Ovary (tissue), 3 donors: Measurements from ENCODE around the gene ADGRA1.

Experiments used
- POLR2A ChIP-seq: fragments of 450-650 bp; IDR thresholded peaks from one replicate; pipeline ENCODE4 v1.6.1; 2017; ENCODE audit warnings: antibody characterized with exemption, mild to moderate bottlenecking, moderate library complexity
- TF ChIP-seq, protein P1 (sequence below), 3 donors: fragments of 450-650 bp in 2 of 3; fragments of 200-600 bp in 1 of 3; IDR thresholded peaks; one replicate each; pipeline versions ENCODE4 v1.5.1 to v1.8.0; 2016 to 2022; ENCODE audit warnings: antibody characterized with exemption in 3 of 3, mild to moderate bottlenecking in 1 of 3
- donor health status: DM: no; HTN: no; CAD: no.

DNA sequence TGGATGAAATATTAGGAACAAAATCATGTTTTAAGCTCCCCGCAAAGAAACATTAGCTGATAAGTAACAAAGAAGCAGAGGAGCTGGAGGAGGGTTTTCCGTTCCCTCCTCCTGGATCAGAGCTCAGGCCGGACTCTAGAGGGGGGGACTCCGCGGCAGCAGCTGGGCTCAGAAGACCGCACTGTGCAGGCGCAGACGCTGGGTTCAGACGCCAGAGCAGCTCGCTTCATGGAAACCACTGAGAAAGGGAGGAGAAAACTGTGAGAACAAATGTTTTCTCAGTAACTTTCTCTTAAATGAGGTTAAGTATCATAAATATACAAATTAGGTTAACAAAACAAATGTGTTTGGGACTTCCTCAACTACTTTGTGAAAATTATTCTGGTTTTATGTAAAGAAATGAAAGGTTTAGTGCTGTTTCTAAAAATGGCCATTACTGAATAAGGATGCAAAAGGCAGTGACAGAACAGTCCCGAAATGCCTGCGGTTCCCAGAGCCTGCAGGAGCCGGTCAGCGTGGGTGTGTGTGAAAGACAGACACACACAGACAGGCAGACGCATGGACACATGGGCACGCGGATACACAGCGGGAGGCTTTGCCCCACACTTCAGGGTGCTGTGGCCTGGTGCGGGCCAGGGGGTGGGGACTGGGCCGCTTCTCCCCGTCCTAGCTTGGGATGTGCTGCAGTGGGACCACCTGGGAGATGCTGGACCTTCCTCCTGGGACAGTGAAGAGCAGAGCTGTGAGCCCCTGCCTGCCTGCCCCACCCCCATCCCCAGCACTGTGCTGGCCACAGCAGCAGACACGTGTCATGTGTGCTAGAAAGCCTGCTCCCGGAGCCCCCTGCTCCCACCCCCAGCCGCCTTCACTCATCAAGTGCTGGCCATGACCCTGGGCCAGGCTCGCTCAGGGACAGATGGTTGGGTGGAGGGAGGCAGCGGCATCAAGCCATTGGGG is 20.3 kb upstream of the ADGRA1 start:
- TF ChIP-seq, protein P1, sequence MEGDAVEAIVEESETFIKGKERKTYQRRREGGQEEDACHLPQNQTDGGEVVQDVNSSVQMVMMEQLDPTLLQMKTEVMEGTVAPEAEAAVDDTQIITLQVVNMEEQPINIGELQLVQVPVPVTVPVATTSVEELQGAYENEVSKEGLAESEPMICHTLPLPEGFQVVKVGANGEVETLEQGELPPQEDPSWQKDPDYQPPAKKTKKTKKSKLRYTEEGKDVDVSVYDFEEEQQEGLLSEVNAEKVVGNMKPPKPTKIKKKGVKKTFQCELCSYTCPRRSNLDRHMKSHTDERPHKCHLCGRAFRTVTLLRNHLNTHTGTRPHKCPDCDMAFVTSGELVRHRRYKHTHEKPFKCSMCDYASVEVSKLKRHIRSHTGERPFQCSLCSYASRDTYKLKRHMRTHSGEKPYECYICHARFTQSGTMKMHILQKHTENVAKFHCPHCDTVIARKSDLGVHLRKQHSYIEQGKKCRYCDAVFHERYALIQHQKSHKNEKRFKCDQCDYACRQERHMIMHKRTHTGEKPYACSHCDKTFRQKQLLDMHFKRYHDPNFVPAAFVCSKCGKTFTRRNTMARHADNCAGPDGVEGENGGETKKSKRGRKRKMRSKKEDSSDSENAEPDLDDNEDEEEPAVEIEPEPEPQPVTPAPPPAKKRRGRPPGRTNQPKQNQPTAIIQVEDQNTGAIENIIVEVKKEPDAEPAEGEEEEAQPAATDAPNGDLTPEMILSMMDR (IDR thresholded peaks at IDR 0.05) = no peak
- no peak for TF ChIP-seq POLR2A
